Upper lobe of left lung (tissue), 4 donors: ENCODE measurements around the gene SLC22A17.
A peak's percentile ranks its signal among the peaks of the same experiment; 100 is the strongest.

Experiments used
- CTCF ChIP-seq, 6 experiments: fragments of 450-650 bp in 4 of 6; fragments of 200-600 bp in 2 of 6; sonication (generic) in 2 of 6; IDR thresholded peaks; one replicate each; pipeline ENCODE4 v1.5.1; 2016 to 2019; ENCODE audit warnings: antibody characterized with exemption in 6 of 6
- EP300 ChIP-seq, 4 donors: sonication (generic); formaldehyde crosslinking; IDR thresholded peaks; one replicate each; pipeline ENCODE4 v1.5.1; 2017; ENCODE audit warnings: antibody characterized with exemption in 4 of 4, control low read depth in 2 of 4
- POLR2A ChIP-seq, 4 donors: fragments of 450-650 bp; IDR thresholded peaks; one replicate each; pipeline ENCODE4 v1.5.1; 2016 to 2017; ENCODE audit warnings: antibody characterized with exemption in 4 of 4, mild to moderate bottlenecking in 2 of 4
- POLR2AphosphoS5 ChIP-seq, 2 donors: sonication (generic); formaldehyde crosslinking; IDR thresholded peaks; one replicate each; pipeline ENCODE4 v1.5.1; 2017; ENCODE audit warnings: antibody characterized with exemption in 2 of 2

- TF ChIP-seq CTCF (IDR thresholded peaks at IDR 0.05) = no peak
- TF ChIP-seq POLR2A (IDR thresholded peaks at IDR 0.05) = peak in 2 of 4 donors; percentile 31 to 65
- peak; percentile 46 to 83 for TF ChIP-seq POLR2AphosphoS5 (IDR thresholded peaks at IDR 0.05)
- no peak for TF ChIP-seq EP300 (IDR thresholded peaks at IDR 0.05)
Observed at GRCh38 chr14:23365732-23366425, 13.2 kb upstream of the SLC22A17 start.
